H1 (cell line): ENCODE results near the gene ZSCAN20. TPM values are rescaled to one million over a fixed set of nuclear protein-coding genes. Genes with fewer than 3 reads are reported as not detected.

Experiments
- CTCF ChIA-PET: fragments of 300-600 bp; sonication (Branson Sonifier 250); formaldehyde crosslinking; loops from one replicate; lab custom pipeline; 2021; ENCODE audit not compliant: partially characterized antibody; lab: Charles Lee
- POLR2A ChIA-PET: fragments of 300-600 bp; sonication (Branson Sonifier 250); formaldehyde crosslinking; loops from one replicate; lab custom pipeline; 2021; ENCODE audit warnings: inconsistent platforms; ENCODE audit not compliant: partially characterized antibody; lab: Charles Lee
- DNase-seq, 2 experiments: peaks; one replicate each; pipeline versions ENCODE4 v3.0.0 to v3.0.0-alpha.2; 2010 to 2022; ENCODE audit warnings: low spot score in 2 of 2, low read depth in 1 of 2, mixed read lengths in 1 of 2
- FAIRE-seq: peaks from 2 replicates; lab custom pipeline; 2011; peaks lifted over from hg19 to GRCh38; lab: Jason Lieb, UNC
- H2AFZ ChIP-seq: 2 replicates; pipeline ENCODE4 v1.8.1; 2012; ENCODE audit warnings: low read length, inconsistent platforms
- H2AK5ac ChIP-seq: 2 replicates; pipeline ENCODE4 v1.6.1; 2013; ENCODE audit warnings: low read depth, low read length
- H2BK120ac ChIP-seq: replicated peaks from 2 replicates; pipeline ENCODE3; 2013; ENCODE audit warnings: low read depth, low read length, inconsistent platforms
- H2BK12ac ChIP-seq: 2 replicates; pipeline ENCODE4 v1.6.1; 2013; ENCODE audit warnings: low read depth, low read length
- H2BK15ac ChIP-seq: 2 replicates; pipeline ENCODE4 v1.6.1; 2013; ENCODE audit warnings: low read length
- H2BK20ac ChIP-seq: 2 replicates; pipeline ENCODE4 v1.6.1; 2013; ENCODE audit warnings: low read length
- H2BK5ac ChIP-seq: 2 replicates; pipeline ENCODE4 v1.6.1; 2013; ENCODE audit warnings: low read depth, low read length
- H3K14ac ChIP-seq: 2 replicates; pipeline ENCODE4 v1.6.1; 2013; ENCODE audit warnings: inconsistent platforms; ENCODE audit not compliant: insufficient read length
- H3K18ac ChIP-seq: 2 replicates; pipeline ENCODE4 v1.6.1; 2013; ENCODE audit warnings: low read length; ENCODE audit errors: extremely low read depth
- H3K23ac ChIP-seq: 2 replicates; pipeline ENCODE4 v1.6.1; 2013; ENCODE audit warnings: inconsistent platforms; ENCODE audit not compliant: insufficient read length
- H3K23me2 ChIP-seq: 2 replicates; pipeline ENCODE4 v1.6.1; 2013; ENCODE audit warnings: low read depth, low read length
- H3K27ac ChIP-seq: 2 replicates; pipeline ENCODE4 v1.6.1; 2011; ENCODE audit warnings: low read depth, low read length, inconsistent platforms
- H3K27me3 ChIP-seq, 4 experiments: replicated peaks in 1 of 4; 1 replicate in 1 of 4; 2 replicates in 3 of 4; pipeline versions ENCODE4 v1.6.1 to v1.8.1; 2011 to 2013; ENCODE audit warnings: low read length in 3 of 4, mild to moderate bottlenecking in 3 of 4, inconsistent platforms in 2 of 4, mixed read lengths in 2 of 4, moderate library complexity in 1 of 4; ENCODE audit not compliant: control insufficient read depth in 3 of 4, insufficient read depth in 3 of 4; ENCODE audit errors: extremely low read depth in 1 of 4
- H3K36me3 ChIP-seq, 4 experiments: 2 replicates each; pipeline versions ENCODE4 v1.6.1 to v1.8.1; 2011 to 2013; ENCODE audit warnings: mild to moderate bottlenecking in 4 of 4, low read length in 3 of 4, moderate library complexity in 2 of 4, control low read depth in 1 of 4, inconsistent platforms in 1 of 4; ENCODE audit not compliant: insufficient read depth in 4 of 4, control insufficient read depth in 2 of 4
- H3K4ac ChIP-seq: replicated peaks from 2 replicates; pipeline ENCODE3; 2013; ENCODE audit warnings: low read length, low read depth, mixed read lengths, inconsistent platforms; ENCODE audit not compliant: insufficient read length
- H3K4me1 ChIP-seq, 4 experiments: replicated peaks in 1 of 4; 1 replicate in 1 of 4; 2 replicates in 3 of 4; pipeline versions ENCODE4 v1.6.1 to v1.8.1; 2011 to 2013; ENCODE audit warnings: low read length in 3 of 4, inconsistent platforms in 2 of 4, mixed read lengths in 1 of 4; ENCODE audit not compliant: insufficient read depth in 4 of 4, control insufficient read depth in 3 of 4
- H3K4me2 ChIP-seq, 2 experiments: 2 replicates each; pipeline versions ENCODE4 v1.6.1 to v1.8.1; 2011 to 2013; ENCODE audit warnings: low read depth in 2 of 2, low read length in 2 of 2, control low read depth in 1 of 2, inconsistent platforms in 1 of 2, mild to moderate bottlenecking in 1 of 2; ENCODE audit not compliant: insufficient read depth in 1 of 2
- H3K4me3 ChIP-seq, 4 experiments: fragments of 200-600, 300-600 bp in 1 of 4; sonication (generic), shearing (Covaris generic), sonication (Bioruptor Twin) in 1 of 4; 2 replicates each; pipeline versions ENCODE4 v1.5.1 to v1.8.1; 2011 to 2016; ENCODE audit warnings: low read length in 4 of 4, low read depth in 3 of 4, control low read depth in 2 of 4, inconsistent platforms in 2 of 4, mild to moderate bottlenecking in 2 of 4, mixed read lengths in 1 of 4, moderate library complexity in 1 of 4; ENCODE audit not compliant: insufficient read depth in 2 of 4; ENCODE audit errors: extremely low read depth in 1 of 4
- H3K56ac ChIP-seq: replicated peaks from 2 replicates; pipeline ENCODE3; 2013; ENCODE audit warnings: low read depth, mild to moderate bottlenecking, mixed read lengths, low read length, inconsistent platforms; ENCODE audit not compliant: insufficient read length
- H3K79me1 ChIP-seq: 2 replicates; pipeline ENCODE4 v1.6.1; 2013; ENCODE audit warnings: low read depth, low read length, control low read depth
- H3K79me2 ChIP-seq, 2 experiments: 2 replicates each; pipeline versions ENCODE4 v1.6.1 to v1.8.1; 2012 to 2013; ENCODE audit warnings: low read length in 2 of 2, mild to moderate bottlenecking in 2 of 2, inconsistent platforms in 1 of 2; ENCODE audit not compliant: insufficient read depth in 2 of 2, control insufficient read depth in 1 of 2
- H3K9ac ChIP-seq, 4 experiments: replicated peaks in 1 of 4; 1 replicate in 1 of 4; 2 replicates in 3 of 4; pipeline versions ENCODE4 v1.6.1 to v1.8.1; 2011 to 2013; ENCODE audit warnings: low read depth in 3 of 4, low read length in 3 of 4, control low read depth in 2 of 4, mild to moderate bottlenecking in 2 of 4, moderate library complexity in 2 of 4, inconsistent platforms in 1 of 4; ENCODE audit errors: extremely low read depth in 1 of 4
- H3K9me3 ChIP-seq, 2 experiments: 2 replicates each; pipeline versions ENCODE4 v1.6.1 to v1.8.1; 2012 to 2013; ENCODE audit warnings: mild to moderate bottlenecking in 2 of 2, moderate library complexity in 2 of 2, control low read depth in 1 of 2, inconsistent platforms in 1 of 2, low read depth in 1 of 2, low read length in 1 of 2, mixed read lengths in 1 of 2; ENCODE audit not compliant: insufficient read depth in 2 of 2
- H4K20me1 ChIP-seq, 2 experiments: replicated peaks in 1 of 2; 2 replicates each; pipeline versions ENCODE3 to v1.8.1; 2011 to 2013; ENCODE audit warnings: inconsistent platforms in 2 of 2, low read length in 2 of 2, mild to moderate bottlenecking in 1 of 2; ENCODE audit not compliant: insufficient read depth in 2 of 2, control insufficient read depth in 1 of 2
- H4K5ac ChIP-seq: 2 replicates; pipeline ENCODE4 v1.6.1; 2013; ENCODE audit warnings: low read length, low read depth, mixed read lengths, inconsistent platforms; ENCODE audit not compliant: insufficient read length
- H4K8ac ChIP-seq: 2 replicates; pipeline ENCODE4 v1.8.0; 2013; ENCODE audit warnings: mild to moderate bottlenecking, moderate library complexity, low read length, inconsistent platforms; ENCODE audit not compliant: insufficient read depth; ENCODE audit errors: extremely low read depth
- H4K91ac ChIP-seq: replicated peaks from 2 replicates; pipeline ENCODE3; 2013; ENCODE audit warnings: low read length, mixed read lengths, inconsistent platforms; ENCODE audit not compliant: insufficient read length
- CEBPB ChIP-seq: IDR thresholded peaks from 2 replicates; pipeline ENCODE4 v1.6.1; 2012; ENCODE audit warnings: low read depth, low read length
- CHD1 ChIP-seq: IDR thresholded peaks from 2 replicates; pipeline ENCODE4 v1.6.1; 2012; ENCODE audit warnings: low read depth, low read length, improper control_type of control experiment
- CREB1 ChIP-seq: IDR thresholded peaks from 2 replicates; pipeline ENCODE4 v1.6.1; 2012; ENCODE audit warnings: inconsistent platforms
- EZH2 ChIP-seq: fragments of 200-600 bp; sonication (generic); IDR thresholded peaks from 2 replicates; pipeline ENCODE4 v1.7.1; 2012; ENCODE audit warnings: low read depth, mild to moderate bottlenecking, moderate library complexity, low read length, inconsistent platforms; ENCODE audit not compliant: severe bottlenecking
- KDM5A ChIP-seq: fragments of 200-600 bp; IDR thresholded peaks from 2 replicates; pipeline ENCODE4 v1.7.1; 2012; ENCODE audit warnings: mild to moderate bottlenecking, low read length, inconsistent platforms, mixed read lengths
- PHF8 ChIP-seq: fragments of 200-600 bp; sonication (generic); conservative IDR thresholded peaks from 2 replicates; pipeline ENCODE4 v1.7.1; 2012; ENCODE audit warnings: low read depth, mild to moderate bottlenecking, inconsistent platforms, low read length, moderate library complexity
- POLR2A ChIP-seq, 2 experiments: IDR thresholded peaks; 1 replicate in 1 of 2; 2 replicates in 1 of 2; pipeline ENCODE4 v1.6.1; 2011; ENCODE audit warnings: low read depth in 2 of 2, low read length in 2 of 2, mild to moderate bottlenecking in 2 of 2; ENCODE audit errors: control extremely low read depth in 1 of 2
- POLR2AphosphoS5 ChIP-seq: IDR thresholded peaks from 2 replicates; pipeline ENCODE4 v1.6.1; 2011; ENCODE audit warnings: low read depth, low read length
- SIN3A ChIP-seq, 2 experiments: IDR thresholded peaks in 1 of 2; conservative IDR thresholded peaks in 1 of 2; 2 replicates each; pipeline ENCODE4 v1.6.1; 2011 to 2012; ENCODE audit warnings: low read length in 2 of 2, improper control_type of control experiment in 1 of 2, low read depth in 1 of 2, mild to moderate bottlenecking in 1 of 2
- TCF12 ChIP-seq: IDR thresholded peaks from 2 replicates; pipeline ENCODE4 v1.6.1; 2011; ENCODE audit warnings: low read depth, mild to moderate bottlenecking, low read length
- YY1 ChIP-seq: IDR thresholded peaks from 2 replicates; pipeline ENCODE4 v1.6.1; 2011; ENCODE audit warnings: low read depth, mild to moderate bottlenecking, low read length
- ZNF274 ChIP-seq: IDR thresholded peaks from 2 replicates; pipeline ENCODE4 v1.7.0; 2012; ENCODE audit warnings: low read length, borderline replicate concordance; ENCODE audit errors: extremely low read depth
- WGBS, 2 experiments: shearing (Covaris generic) in 1 of 2; methylation state at CpG; one replicate each; pipeline versions ENCODE4 v1.1.6 to v1.1.7; 2013 to 2015; ENCODE audit warnings: low lambda C conversion rate in 2 of 2, mixed read lengths in 2 of 2, inconsistent platforms in 1 of 2, low coverage in 1 of 2, missing lambda C conversion rate in 1 of 2; ENCODE audit not compliant: insufficient replicate concordance in 2 of 2, insufficient coverage in 1 of 2, insufficient read length in 1 of 2; ENCODE audit errors: extremely low coverage in 1 of 2, missing lambda C conversion rate in 1 of 2; 5-methylcytosine and 5-hydroxymethylcytosine counted together
- polyA plus RNA-seq, 7 experiments: library from polyadenylated mRNA; depleted of rRNA in 3 of 7; stranded (reverse) in 5 of 7; unstranded in 2 of 7; fragments of >200 nt in 5 of 7; fragments of 200-250 nt in 2 of 7; gene quantifications; 1 replicate in 5 of 7; 2 replicates in 1 of 7; 4 replicates in 1 of 7; pipeline versions ENCODE4 v1.2.1 to v1.2.3, GENCODE V29; 2011 to 2013; ENCODE audit warnings: missing spikeins in 2 of 7, mixed read lengths in 2 of 7
- total RNA-seq: library from RNA; stranded (reverse); fragmentation: NEBNext Ultra II Directional; extraction: Animal tissue kit (Norgen Biotek cat#: 25700); gene quantifications from 2 replicates; pipeline ENCODE4 v1.2.1, GENCODE V29; 2021

The ZSCAN20 gene
- total and polyA plus RNA-seq, 2 of the 8 experiments (the other 6 are each of a cell fraction or from before 2014, with no cell fraction given) = 0.70 to 3.4 TPM

GRCh38 chr1:33441088-33441745 is 31.2 kb upstream of the ZSCAN20 start:
- H3K27ac ChIP-seq = no peak overlapping the region
- FAIRE-seq (no peak), DNase-seq (no peak)
- no peak overlapping the region for H3K4me3 ChIP-seq
- H3K27me3 ChIP-seq = no peaks in the 10 kb centered on the region
- CTCF ChIA-PET = interaction anchor here (0.6 to 2.6 kb wide), 6 partner anchors 10 to 146 kb away, joined by 3 to 13 read pairs (median 6); no protein-coding TSS in a partner anchor
- H2AK5ac ChIP-seq = no peak overlapping the region; the same call in 1 of the 2 replicates
- peaks cover 0 to 4% (median 2%) of the 10 kb centered on the region in 4 experiments; a peak in 3 of 7 replicates for H3K4me1 ChIP-seq
- H3K23me2 ChIP-seq = no peaks in the 10 kb centered on the region
- H2BK20ac ChIP-seq = no peak overlapping the region
- H3K79me1 ChIP-seq = no peaks in the 10 kb centered on the region
- H3K4me2 ChIP-seq = no peak overlapping the region
- 70 to 96% methylated on average over 2 to 6 of the region's 6 CpGs for WGBS, 2 experiments
- TF ChIP-seq ZNF274 (no peak), CEBPB (no peak), KDM5A (no peak), SIN3A (conservative IDR thresholded peaks at IDR 0.05 in 1 of 2, IDR thresholded peaks at IDR 0.05 in 1 of 2; ENCODE audit: low read depth in 1 of 2, low read length in 2 of 2) (no peak), POLR2AphosphoS5 (no peak), PHF8 (no peak), POLR2A (IDR thresholded peaks at IDR 0.05; ENCODE audit: control extremely low read depth in 1 of 2, low read depth in 2 of 2, low read length in 2 of 2) (no peak), YY1 (no peak), EZH2 (no peak), TCF12 (no peak), CREB1 (no peak), CHD1 (no peak)
- H3K56ac ChIP-seq = no peak overlapping the region
- H2BK12ac ChIP-seq = no peak overlapping the region
- H4K8ac ChIP-seq = no peak overlapping the region
- no peak overlapping the region for H3K23ac ChIP-seq
- no peak overlapping the region for H2BK15ac ChIP-seq
- no peak overlapping the region for H2AFZ ChIP-seq
- no peaks in the 10 kb centered on the region for H4K20me1 ChIP-seq
- POLR2A ChIA-PET = no interaction called here
- no peak overlapping the region for H3K18ac ChIP-seq
- H3K79me2 ChIP-seq = no peaks in the 10 kb centered on the region
- H3K9ac ChIP-seq = no peak overlapping the region
- no peak overlapping the region for H2BK120ac ChIP-seq
- H2BK5ac ChIP-seq = no peak overlapping the region
- no peak overlapping the region for H4K5ac ChIP-seq
- no peak overlapping the region for H3K14ac ChIP-seq
- no peak overlapping the region for H3K4ac ChIP-seq
- no peaks in the 10 kb centered on the region for H3K36me3 ChIP-seq
- H4K91ac ChIP-seq = no peak overlapping the region
- H3K9me3 ChIP-seq = no peaks in the 10 kb centered on the region
